SK-N-SH (cell line): Measurements from ENCODE around the gene CHGA. TPM values are rescaled to one million over a fixed set of nuclear protein-coding genes. Genes with fewer than 3 reads are reported as not detected.

ENCODE experiments used
- CTCF ChIA-PET: fragments of 300-600, 350-600 bp; formaldehyde crosslinking; extraction: SDS; loops from one replicate; lab custom pipeline; 2021; lab: Yijun Ruan, JAX
- POLR2A ChIA-PET: fragments of 350-600 bp; sonication (Branson Sonifier 250); formaldehyde crosslinking; extraction: SDS; loops from one replicate; lab custom pipeline; 2020; ENCODE audit warnings: antibody characterized with exemption, inconsistent platforms; lab: Yijun Ruan, JAX
- DNase-seq: peaks from one replicate; pipeline ENCODE4 v3.0.0; 2012
- H2AFZ ChIP-seq: fragments of 200-600 bp; sonication (generic); 2 replicates; pipeline ENCODE4 v1.8.1; 2016; ENCODE audit warnings: antibody characterized with exemption, mild to moderate bottlenecking, low read depth
- H3F3A ChIP-seq: fragments of 200-600 bp; sonication (generic); replicated peaks from 2 replicates; pipeline ENCODE3; 2016; ENCODE audit warnings: antibody characterized with exemption, mild to moderate bottlenecking; ENCODE audit not compliant: insufficient read depth
- H3K27ac ChIP-seq, 2 experiments: fragments of 200-500 bp in 1 of 2; fragments of 200-600 bp in 1 of 2; sonication (Bioruptor generic) in 1 of 2; sonication (generic), shearing (Covaris generic) in 1 of 2; 2 replicates each; pipeline versions ENCODE4 v1.5.1 to v1.6.1; 2014 to 2016; ENCODE audit warnings: low read depth in 2 of 2, inconsistent platforms in 1 of 2, low read length in 1 of 2, mild to moderate bottlenecking in 1 of 2, mixed read lengths in 1 of 2
- H3K27me3 ChIP-seq: fragments of 200-600 bp; sonication (generic), shearing (Covaris generic); 2 replicates; pipeline ENCODE4 v1.6.1; 2016; ENCODE audit warnings: mixed run types; ENCODE audit not compliant: insufficient read depth
- H3K36me3 ChIP-seq, 2 experiments: fragments of 200-500 bp in 1 of 2; fragments of 200-600 bp in 1 of 2; sonication (Bioruptor generic) in 1 of 2; sonication (generic) in 1 of 2; replicated peaks in 1 of 2; 2 replicates each; pipeline versions ENCODE3 to v1.5.1; 2014 to 2016; ENCODE audit warnings: low read length in 1 of 2, mild to moderate bottlenecking in 1 of 2; ENCODE audit not compliant: insufficient read depth in 2 of 2, control insufficient read depth in 1 of 2
- H3K4me1 ChIP-seq, 2 experiments: fragments of 200-500 bp in 1 of 2; fragments of 200-600 bp in 1 of 2; sonication (Bioruptor generic) in 1 of 2; sonication (generic), shearing (Covaris generic) in 1 of 2; 2 replicates each; pipeline versions ENCODE4 v1.5.1 to v1.6.1; 2014 to 2016; ENCODE audit warnings: low read depth in 1 of 2, low read length in 1 of 2, mixed run types in 1 of 2; ENCODE audit not compliant: insufficient read depth in 2 of 2, control insufficient read depth in 1 of 2
- H3K4me2 ChIP-seq: fragments of 200-600 bp; sonication (generic), shearing (Covaris generic); 2 replicates; pipeline ENCODE4 v1.6.1; 2017; ENCODE audit warnings: mixed run types
- H3K4me3 ChIP-seq, 2 experiments: fragments of 200-500 bp in 1 of 2; fragments of 200-600 bp in 1 of 2; sonication (Bioruptor generic) in 1 of 2; sonication (generic), shearing (Covaris generic) in 1 of 2; 2 replicates each; pipeline versions ENCODE4 v1.5.1 to v1.8.1; 2014 to 2016; ENCODE audit warnings: low read depth in 2 of 2, inconsistent platforms in 1 of 2, low read length in 1 of 2, mild to moderate bottlenecking in 1 of 2, mixed read lengths in 1 of 2, moderate library complexity in 1 of 2
- H3K79me2 ChIP-seq: fragments of 200-600 bp; sonication (generic); 2 replicates; pipeline ENCODE4 v1.8.1; 2017; ENCODE audit warnings: mild to moderate bottlenecking; ENCODE audit not compliant: insufficient read depth
- H3K9ac ChIP-seq: fragments of 200-600 bp; sonication (generic); 2 replicates; pipeline ENCODE4 v1.6.1; 2017; ENCODE audit warnings: mixed run types
- H3K9me2 ChIP-seq: fragments of 200-600 bp; sonication (generic); 2 replicates; pipeline ENCODE4 v1.6.1; 2017; ENCODE audit warnings: mixed run types
- H3K9me3 ChIP-seq: fragments of 200-600 bp; sonication (generic); 2 replicates; pipeline ENCODE4 v1.6.1; 2017; ENCODE audit warnings: mixed run types, mild to moderate bottlenecking, moderate library complexity
- H4K20me1 ChIP-seq: fragments of 200-600 bp; sonication (generic); 2 replicates; pipeline ENCODE4 v1.6.1; 2017; ENCODE audit warnings: mild to moderate bottlenecking, mixed run types; ENCODE audit not compliant: insufficient read depth
- EZH2phosphoT487 ChIP-seq: fragments of 200-600 bp; sonication (generic); IDR thresholded peaks from 2 replicates; pipeline ENCODE4 v1.6.1; 2017; ENCODE audit warnings: low read depth, mixed run types, mild to moderate bottlenecking, antibody characterized with exemption, moderate library complexity, borderline replicate concordance
- FOXJ3 ChIP-seq: sonication (generic); formaldehyde crosslinking; IDR thresholded peaks from 2 replicates; pipeline ENCODE4 v1.5.1; 2020; ENCODE audit warnings: mild to moderate bottlenecking, missing genetic modification reagents
- NRF1 ChIP-seq: IDR thresholded peaks from 2 replicates; pipeline ENCODE4 v1.6.1; 2012; ENCODE audit warnings: low read depth, mild to moderate bottlenecking, low read length
- POLR2AphosphoS5 ChIP-seq: IDR thresholded peaks from 2 replicates; pipeline ENCODE4 v1.6.1; 2012; ENCODE audit warnings: low read depth, low read length
- SIN3A ChIP-seq: IDR thresholded peaks from 2 replicates; pipeline ENCODE4 v1.6.1; 2012; ENCODE audit warnings: low read depth, mild to moderate bottlenecking, low read length, moderate library complexity, borderline replicate concordance
- TAF1 ChIP-seq: IDR thresholded peaks from 2 replicates; pipeline ENCODE4 v1.6.1; 2012; ENCODE audit warnings: low read depth, mild to moderate bottlenecking, low read length, moderate library complexity, borderline replicate concordance
- YY1 ChIP-seq: IDR thresholded peaks from 2 replicates; pipeline ENCODE4 v1.4.0; 2012; ENCODE audit warnings: low read depth, mild to moderate bottlenecking
- WGBS: methylation state at CpG from one replicate; pipeline ENCODE4 v1.1.6; 2017; ENCODE audit warnings: low lambda C conversion rate; 5-methylcytosine and 5-hydroxymethylcytosine counted together
- polyA plus RNA-seq, 3 experiments: library from polyadenylated mRNA; depleted of rRNA; stranded (reverse); fragments of >200 nt; gene quantifications; 2 replicates each; pipeline ENCODE4 v1.2.3, GENCODE V29; 2012
- TF ChIP-seq, protein P1 (sequence below): fragments of 150-350 bp; IDR thresholded peaks from 2 replicates; pipeline ENCODE4 v1.6.1; 2017; ENCODE audit warnings: antibody characterized with exemption, low read length, low read depth, borderline replicate concordance
- TF ChIP-seq, protein P2 (sequence below): IDR thresholded peaks from 2 replicates; pipeline ENCODE4; 2012

CHGA gene
- polyA plus RNA-seq, 1 of the 3 experiments (the other 2 are of a cell fraction), result 5.6 TPM

DNA sequence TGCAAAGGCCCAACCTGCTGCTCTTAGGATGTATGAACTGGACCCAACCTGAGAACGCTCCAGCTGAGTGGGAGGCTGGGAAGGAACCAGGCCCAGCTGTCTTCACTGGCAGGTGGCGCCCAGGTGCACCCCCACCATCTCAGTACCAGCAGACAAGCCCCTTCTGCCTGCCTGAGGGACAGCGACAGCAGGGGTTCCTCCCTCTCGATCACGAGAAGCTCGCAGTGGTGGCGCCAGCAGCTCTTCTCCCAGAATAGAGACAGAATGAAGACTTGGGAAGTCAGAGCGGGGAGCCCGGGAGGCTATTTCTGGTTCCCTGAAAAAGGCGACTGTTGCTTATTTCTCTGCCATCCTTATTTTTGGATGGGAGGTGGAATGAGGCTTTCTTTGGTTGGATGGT, 46.5 kb downstream of the CHGA start:
- no peak overlapping the region for H3K4me2 ChIP-seq
- 95% methylated on average over 8 of the region's 10 CpGs for WGBS
- H3K4me3 ChIP-seq, result no peak overlapping the region
- TF ChIP-seq NRF1 (no peak), SIN3A (no peak), POLR2AphosphoS5 (no peak), EZH2phosphoT487 (no peak)
- no peaks in the 10 kb centered on the region for H4K20me1 ChIP-seq
- ChIA-PET POLR2A (interaction anchor here (1.0 to 1.3 kb wide), 2 partner anchors 10 to 18 kb away, joined by 6 to 10 read pairs; no protein-coding TSS in a partner anchor), CTCF (interaction anchor here (0.8 to 1.5 kb wide), 7 partner anchors 14 to 164 kb away, joined by 3 to 6 read pairs (median 4); no protein-coding TSS in a partner anchor)
- H2AFZ ChIP-seq, result no peak overlapping the region
- no peaks in the 10 kb centered on the region for H3K36me3 ChIP-seq
- no peaks in the 10 kb centered on the region for H3K27me3 ChIP-seq
- H3K79me2 ChIP-seq, result no peaks in the 10 kb centered on the region
- no peaks in the 10 kb centered on the region for H3F3A ChIP-seq
- no peaks in the 10 kb centered on the region for H3K9me2 ChIP-seq
- peaks cover 0 to 47% of the 10 kb centered on the region in 2 experiments; a peak in 1 of 4 replicates for H3K4me1 ChIP-seq
- no peak for DNase-seq
- H3K9ac ChIP-seq, result no peak overlapping the region
- H3K9me3 ChIP-seq, result no peaks in the 10 kb centered on the region
- no peak overlapping the region; a peak in 1 of 4 replicates for H3K27ac ChIP-seq

DNA sequence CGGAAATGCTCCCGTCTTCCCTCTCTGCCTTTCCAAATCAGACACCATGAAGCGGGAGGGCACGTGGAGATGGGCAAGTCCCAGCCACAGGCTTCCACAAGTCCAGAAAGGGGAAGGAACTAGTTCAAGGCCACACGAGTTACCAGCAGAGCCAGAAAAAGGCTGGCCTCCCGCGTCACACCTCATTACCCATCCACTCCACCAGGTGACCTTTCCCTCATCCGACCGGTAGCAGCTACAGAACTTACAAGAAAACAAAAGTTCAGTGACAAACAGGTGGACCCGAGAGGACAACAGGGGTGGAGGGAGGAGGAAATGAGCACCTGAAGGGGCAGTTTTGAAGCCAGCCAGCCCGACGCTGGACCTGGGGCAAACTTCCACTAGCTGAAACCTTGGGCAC, 46.9 kb downstream of the CHGA start:
- no peak overlapping the region for H2AFZ ChIP-seq
- H3K79me2 ChIP-seq, result no peaks in the 10 kb centered on the region
- no peaks in the 10 kb centered on the region for H4K20me1 ChIP-seq
- H3K9me2 ChIP-seq, result no peaks in the 10 kb centered on the region
- no peak for TF ChIP-seq FOXJ3 (CRISPR knock-in tag)
- no peak for TF ChIP-seq TAF1
- no peak for TF ChIP-seq YY1
- TF ChIP-seq, protein P1, sequence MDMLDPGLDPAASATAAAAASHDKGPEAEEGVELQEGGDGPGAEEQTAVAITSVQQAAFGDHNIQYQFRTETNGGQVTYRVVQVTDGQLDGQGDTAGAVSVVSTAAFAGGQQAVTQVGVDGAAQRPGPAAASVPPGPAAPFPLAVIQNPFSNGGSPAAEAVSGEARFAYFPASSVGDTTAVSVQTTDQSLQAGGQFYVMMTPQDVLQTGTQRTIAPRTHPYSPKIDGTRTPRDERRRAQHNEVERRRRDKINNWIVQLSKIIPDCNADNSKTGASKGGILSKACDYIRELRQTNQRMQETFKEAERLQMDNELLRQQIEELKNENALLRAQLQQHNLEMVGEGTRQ, result no peak
- TF ChIP-seq, protein P2, sequence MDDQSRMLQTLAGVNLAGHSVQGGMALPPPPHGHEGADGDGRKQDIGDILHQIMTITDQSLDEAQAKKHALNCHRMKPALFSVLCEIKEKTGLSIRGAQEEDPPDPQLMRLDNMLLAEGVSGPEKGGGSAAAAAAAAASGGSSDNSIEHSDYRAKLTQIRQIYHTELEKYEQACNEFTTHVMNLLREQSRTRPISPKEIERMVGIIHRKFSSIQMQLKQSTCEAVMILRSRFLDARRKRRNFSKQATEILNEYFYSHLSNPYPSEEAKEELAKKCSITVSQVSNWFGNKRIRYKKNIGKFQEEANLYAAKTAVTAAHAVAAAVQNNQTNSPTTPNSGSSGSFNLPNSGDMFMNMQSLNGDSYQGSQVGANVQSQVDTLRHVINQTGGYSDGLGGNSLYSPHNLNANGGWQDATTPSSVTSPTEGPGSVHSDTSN, result no peak
- TF ChIP-seq NRF1, result no peak
- no peaks in the 10 kb centered on the region for H3K36me3 ChIP-seq
- H3K4me1 ChIP-seq, result peaks cover 0 to 47% of the 10 kb centered on the region in 2 experiments; a peak in 1 of 4 replicates
- no peaks in the 10 kb centered on the region for H3F3A ChIP-seq
- no peak overlapping the region for H3K4me3 ChIP-seq
- no peaks in the 10 kb centered on the region for H3K27me3 ChIP-seq
- DNase-seq, result no peak
- CTCF ChIA-PET, result interaction anchor here (0.8 to 1.5 kb wide), 7 partner anchors 11 to 164 kb away, joined by 3 to 6 read pairs (median 4); no protein-coding TSS in a partner anchor
- no peak overlapping the region for H3K4me2 ChIP-seq
- no peaks in the 10 kb centered on the region for H3K9me3 ChIP-seq
- POLR2A ChIA-PET, result interaction anchor here (1.3 kb wide), 1 partner anchor 17 kb away, joined by 6 read pairs; no protein-coding TSS in a partner anchor
- no peak overlapping the region for H3K9ac ChIP-seq
- H3K27ac ChIP-seq, result no peak overlapping the region; a peak in 1 of 4 replicates
- WGBS, result 91% methylated on average over 10 of the region's 12 CpGs
